ENCODE data around the gene MAML1.

DNA sequence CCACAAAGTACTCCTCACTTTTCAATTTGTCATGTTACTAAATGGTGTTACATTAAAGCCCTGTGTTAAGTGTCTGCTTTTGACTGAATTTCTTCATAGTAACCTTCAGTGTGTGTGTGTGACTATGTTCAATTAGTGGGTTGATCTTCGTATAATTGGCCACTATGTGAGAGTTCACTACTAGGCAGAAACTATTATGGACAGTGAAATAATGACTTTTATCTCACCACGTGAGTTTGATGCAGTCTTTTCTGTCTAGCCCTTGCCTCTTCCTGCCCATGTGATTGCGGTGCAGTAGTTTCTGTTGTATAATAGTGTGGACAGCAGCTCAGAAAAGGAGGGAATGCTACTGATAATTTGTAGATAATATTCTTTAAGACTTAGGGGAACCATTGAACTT lies 1.8 kb upstream of the MAML1 start:
- TF ChIP-seq EZH2 (IDR thresholded peaks at IDR 0.05; ENCODE audit: insufficient read depth, poor library complexity, severe bottlenecking) (no peak), EZH2phosphoT487 (IDR thresholded peaks at IDR 0.05; ENCODE audit: insufficient read depth, low read depth) (no peak)

Measured in GM23248 (cell line).